Esophagus muscularis mucosa (tissue), 4 donors: ENCODE measurements around the gene OSBPL2. TPM values are rescaled to one million over a fixed set of nuclear protein-coding genes. Genes with fewer than 3 reads are reported as not detected.

Experiments
- DNase-seq: peaks from one replicate; pipeline ENCODE4 v3.0.0-alpha.2; 2017; ENCODE audit errors: extremely low spot score
- H3K27ac ChIP-seq, 4 donors: fragments of 200-600 bp; sonication (generic); replicated peaks in 1 of 4; 1 replicate in 3 of 4; 2 replicates in 1 of 4; pipeline ENCODE4 v1.5.1; 2016 to 2019; ENCODE audit warnings: mild to moderate bottlenecking in 1 of 4
- H3K27me3 ChIP-seq, 4 donors: fragments of 200-600 bp; sonication (generic); one replicate each; pipeline versions ENCODE4 v1.5.1 to v1.6.0; 2016 to 2019
- H3K36me3 ChIP-seq, 4 donors: fragments of 200-600 bp; sonication (generic); one replicate each; pipeline ENCODE4 v1.5.1; 2016 to 2019
- H3K4me1 ChIP-seq, 4 donors: fragments of 200-600 bp; sonication (generic); one replicate each; pipeline ENCODE4 v1.5.1; 2016 to 2019
- H3K4me3 ChIP-seq, 4 donors: fragments of 200-600 bp; sonication (generic); 1 replicate in 2 of 4; 2 replicates in 2 of 4; pipeline ENCODE4 v1.5.1; 2016 to 2019; ENCODE audit warnings: mild to moderate bottlenecking in 4 of 4, moderate library complexity in 1 of 4
- H3K9me3 ChIP-seq, 4 donors: fragments of 200-600 bp; sonication (generic); 1 replicate in 3 of 4; 2 replicates in 1 of 4; pipeline ENCODE4 v1.5.1; 2016 to 2019
- CTCF ChIP-seq, 3 experiments: fragments of 200-600 bp in 2 of 3; fragments of 450-650 bp in 1 of 3; sonication (generic) in 2 of 3; IDR thresholded peaks; one replicate each; pipeline ENCODE4 v1.5.1; 2017 to 2019; ENCODE audit warnings: antibody characterized with exemption in 3 of 3, mild to moderate bottlenecking in 2 of 3, moderate library complexity in 1 of 3
- EP300 ChIP-seq: sonication (generic); formaldehyde crosslinking; IDR thresholded peaks from one replicate; pipeline ENCODE4 v1.6.1; 2017; ENCODE audit warnings: antibody characterized with exemption
- POLR2A ChIP-seq: fragments of 450-650 bp; IDR thresholded peaks from one replicate; pipeline ENCODE4 v1.6.1; 2017; ENCODE audit warnings: antibody characterized with exemption, moderate library complexity, mild to moderate bottlenecking, low read depth
- POLR2AphosphoS5 ChIP-seq, 2 donors: sonication (generic); formaldehyde crosslinking; IDR thresholded peaks; one replicate each; pipeline ENCODE4 v1.6.1; 2017; ENCODE audit warnings: antibody characterized with exemption in 2 of 2
- WGBS: methylation state at CpG from one replicate; pipeline ENCODE4 v1.1.5; 2018; 5-methylcytosine and 5-hydroxymethylcytosine counted together
- intact Hi-C: fragments of 100-400 bp; cut with DNase I; formaldehyde crosslinking; loops from one replicate; pipeline ENCODE4 v1.15.1; 2023
- total RNA-seq, 4 donors: library from RNA; depleted of rRNA; stranded (reverse); fragments of >200 nt; gene quantifications; one replicate each; pipeline versions ENCODE4 v1.1.0 to v1.2.1, GENCODE V29; 2016

The OSBPL2 gene
- total RNA-seq, 4 donors from 2014 or later: 34.5 to 52.7 (median 44.2) TPM

DNA sequence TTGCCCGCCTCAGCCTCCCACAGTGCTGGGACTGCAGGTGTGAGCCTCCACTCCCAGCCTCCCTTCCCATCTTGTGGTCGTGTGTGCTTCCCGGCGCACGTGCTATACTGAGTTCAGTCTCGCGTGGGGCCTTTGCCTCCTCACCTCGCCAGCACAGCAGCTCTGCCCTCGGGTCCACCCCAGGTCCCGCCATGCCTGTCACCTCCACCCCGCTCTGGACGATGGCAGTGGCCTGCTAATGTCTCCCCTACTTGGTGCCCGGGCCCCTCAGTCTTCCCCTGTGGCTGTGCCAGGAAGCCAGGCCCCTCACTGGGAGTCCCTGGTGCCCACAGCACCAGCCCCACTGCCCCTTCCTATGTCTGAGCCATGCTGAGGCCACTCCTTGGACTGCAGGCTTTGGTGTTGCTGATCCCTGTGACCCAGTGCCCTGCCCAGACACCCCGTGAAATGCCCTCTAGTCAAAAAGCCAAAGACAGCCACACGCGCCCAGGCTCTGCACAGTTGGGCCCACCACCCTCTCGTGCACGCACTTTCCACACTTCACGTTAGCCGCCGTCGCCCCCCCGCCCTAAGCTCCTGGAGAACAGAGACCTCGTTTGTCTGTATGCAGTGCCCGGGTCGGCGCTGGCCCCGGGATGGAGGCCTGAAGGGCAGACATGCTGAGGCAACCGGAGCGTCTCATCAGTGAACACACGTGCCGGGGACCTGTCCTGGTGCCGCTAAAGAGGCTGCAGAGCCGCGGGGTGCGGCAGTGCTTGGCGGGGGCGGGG lies 32.5 kb upstream of the OSBPL2 start:
- peaks cover 22 to 31% (median 29%) of the 10 kb centered on the region in 4 donors for H3K36me3 ChIP-seq
- TF ChIP-seq POLR2AphosphoS5 (IDR thresholded peaks at IDR 0.05): no peak
- TF ChIP-seq EP300: no peak
- TF ChIP-seq POLR2A: no peak
- no peak for TF ChIP-seq CTCF (IDR thresholded peaks at IDR 0.05)
- no peak for DNase-seq
- H3K4me1 ChIP-seq: no peaks in the 10 kb centered on the region
- WGBS: 93% methylated on average over 34 of the region's 38 CpGs
- H3K27ac ChIP-seq: no peak overlapping the region
- H3K9me3 ChIP-seq: no peaks in the 10 kb centered on the region
- intact Hi-C loops: no loop called here
- peaks cover 0 to 25% (median 13%) of the 10 kb centered on the region in 4 donors for H3K27me3 ChIP-seq
- H3K4me3 ChIP-seq: no peak overlapping the region

- no peak for DNase-seq
- no peaks in the 10 kb centered on the region for H3K4me1 ChIP-seq
- H3K27ac ChIP-seq: no peak overlapping the region
- H3K27me3 ChIP-seq: peaks cover 0 to 31% (median 19%) of the 10 kb centered on the region in 4 donors
- no peak overlapping the region for H3K4me3 ChIP-seq
- intact Hi-C loops: no loop called here
- no peak for TF ChIP-seq EP300
- TF ChIP-seq POLR2A: no peak
- no peak for TF ChIP-seq POLR2AphosphoS5 (IDR thresholded peaks at IDR 0.05)
- no peak for TF ChIP-seq CTCF (IDR thresholded peaks at IDR 0.05)
- H3K9me3 ChIP-seq: no peaks in the 10 kb centered on the region
- WGBS: 85% methylated on average over 17 of the region's 17 CpGs
- H3K36me3 ChIP-seq: peaks cover 17 to 25% (median 23%) of the 10 kb centered on the region in 4 donors
Observed at GRCh38 chr20:62206388-62206775, 31.9 kb upstream of the OSBPL2 start.

DNA sequence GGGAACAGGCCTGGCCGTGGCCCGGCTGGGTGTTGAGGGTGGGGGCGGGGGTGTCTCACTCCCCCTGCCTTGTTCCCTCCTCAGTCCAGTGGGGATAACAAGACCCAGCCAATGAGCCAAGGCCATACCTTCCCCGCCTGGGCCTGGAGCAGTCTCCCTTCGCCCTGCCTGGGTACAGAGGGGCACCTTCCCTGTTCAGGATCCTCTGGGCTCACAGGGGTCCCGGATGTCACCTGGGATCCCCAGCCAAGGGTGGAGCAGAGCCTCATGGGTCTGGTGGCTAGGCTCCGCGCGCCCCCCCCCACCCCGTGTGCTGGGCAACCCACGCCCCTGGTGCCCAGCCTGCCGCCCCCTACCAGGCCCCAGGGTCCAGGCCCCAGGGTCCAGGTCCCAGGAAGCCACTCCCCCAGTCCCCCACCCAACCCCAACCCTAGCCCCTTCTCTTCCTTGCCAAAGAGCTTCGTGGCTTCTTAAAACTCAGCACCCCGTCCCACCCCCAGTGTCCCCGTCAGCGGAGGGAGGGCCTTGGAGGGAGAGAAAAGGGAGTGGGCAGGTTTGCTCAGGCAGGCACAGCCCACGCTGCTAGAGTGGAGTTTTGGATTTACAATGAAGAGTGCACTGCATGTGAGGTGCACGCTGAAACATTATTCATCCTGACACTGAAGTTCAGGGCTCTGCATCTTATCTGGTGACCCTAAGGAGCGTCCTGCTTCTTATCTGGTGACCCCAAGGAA lies 30.1 kb upstream of the OSBPL2 start:
- Histone ChIP-seq H3K9me3 (no peaks in the 10 kb centered on the region), H3K27ac (no peak overlapping the region), H3K27me3 (peaks cover 0 to 45% (median 31%) of the 10 kb centered on the region in 4 donors), H3K4me3 (no peak overlapping the region), H3K4me1 (no peaks in the 10 kb centered on the region), H3K36me3 (peaks cover 1 to 8% (median 5%) of the 10 kb centered on the region in 4 donors)
- intact Hi-C loops: no loop called here
- DNase-seq: no peak
- no peak for TF ChIP-seq POLR2AphosphoS5 (IDR thresholded peaks at IDR 0.05)
- TF ChIP-seq EP300: no peak
- TF ChIP-seq POLR2A: no peak
- no peak for TF ChIP-seq CTCF (IDR thresholded peaks at IDR 0.05)
- WGBS: 49% methylated on average over 9 of the region's 19 CpGs

DNA sequence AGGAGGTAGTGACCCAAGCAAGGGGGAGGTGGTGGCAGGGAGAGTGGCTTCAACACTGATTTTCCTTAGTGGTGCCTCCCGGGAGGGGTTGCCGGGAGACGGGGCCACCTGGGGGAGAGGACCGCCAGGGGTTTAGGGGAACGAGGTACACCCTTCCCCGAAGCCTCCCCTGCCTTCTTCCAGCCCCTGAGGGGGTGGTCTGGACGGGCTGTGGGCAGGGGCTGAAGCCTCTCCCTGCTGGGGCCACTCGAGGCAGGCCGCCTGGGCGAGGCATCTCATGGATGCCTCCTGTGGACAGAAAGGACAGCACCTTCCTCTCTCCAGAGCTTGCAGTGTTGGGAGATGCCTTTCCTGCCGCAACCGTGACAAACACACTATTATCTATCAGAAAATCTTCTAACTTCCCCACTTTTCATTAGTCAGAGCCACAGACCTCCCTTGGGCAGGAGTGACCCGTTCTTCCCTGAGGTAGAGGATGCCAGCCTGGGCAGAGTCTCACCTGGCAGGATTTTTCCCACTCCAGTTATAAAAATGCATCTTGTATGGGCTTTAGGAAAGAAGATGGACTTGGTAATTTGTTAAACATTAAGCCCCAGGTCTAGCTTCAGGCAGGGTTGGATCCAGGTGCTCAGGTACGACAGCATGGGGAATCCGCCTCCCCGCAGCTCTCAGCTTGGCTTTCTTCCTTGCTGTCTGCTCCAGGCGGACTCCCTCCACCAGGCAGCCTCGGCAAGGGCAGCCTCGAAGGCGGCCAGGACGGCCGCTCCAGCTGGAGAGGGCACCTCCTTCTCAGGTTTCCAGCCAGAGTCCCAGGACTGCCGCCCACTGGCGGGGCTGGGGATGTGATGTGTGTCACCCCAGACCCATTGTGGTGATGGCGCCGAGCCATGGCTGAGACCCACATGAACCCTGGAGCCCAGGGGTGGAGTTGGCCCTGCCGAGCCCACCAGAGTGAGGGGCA lies 29.2 kb upstream of the OSBPL2 start:
- Histone ChIP-seq H3K4me3 (no peak overlapping the region), H3K36me3 (no peaks in the 10 kb centered on the region), H3K27ac (no peak overlapping the region), H3K4me1 (no peaks in the 10 kb centered on the region), H3K27me3 (peaks cover 0 to 50% (median 31%) of the 10 kb centered on the region in 4 donors), H3K9me3 (no peaks in the 10 kb centered on the region)
- WGBS: 30% methylated on average over 8 of the region's 27 CpGs
- DNase-seq: no peak
- TF ChIP-seq POLR2A: no peak
- TF ChIP-seq EP300: no peak
- TF ChIP-seq POLR2AphosphoS5 (IDR thresholded peaks at IDR 0.05): no peak
- intact Hi-C loops: no loop called here
